ENCODE data around the gene HAP1.
"Not testable (repeated sequence)": the region's sequence is repeated elsewhere in the genome, so short reads cannot be mapped to it uniquely, and the experiment has no call there.

The HAP1 gene

GRCh38 chr17:41734139-41734948 lies at the start of gene HAP1:
Gene HAP1 (minus strand): TSS chr17:41734643. CDS start chr17:41734634, 9 bp downstream.
- DNase-seq = no peak

GRCh38 chr17:41782142-41782541 lies 47.7 kb upstream of the HAP1 start:
- no peak for DNase-seq

- no peak for DNase-seq
Measured at GRCh38 chr17:41781404-41782110, 47.1 kb upstream of the HAP1 start.

- no peak for DNase-seq
Measured at GRCh38 chr17:41779954-41780353, 45.5 kb upstream of the HAP1 start.

- no peak for DNase-seq
Measured at GRCh38 chr17:41777574-41778188, 43.2 kb upstream of the HAP1 start.

GRCh38 chr17:41777157-41777573 lies 42.7 kb upstream of the HAP1 start:
- no peak for DNase-seq

- DNase-seq = not testable (repeated sequence)
Measured at GRCh38 chr17:41776262-41776900, 41.9 kb upstream of the HAP1 start.

- DNase-seq = no peak
Measured at GRCh38 chr17:41775394-41776226, 41.2 kb upstream of the HAP1 start.

- DNase-seq = no peak
Measured at GRCh38 chr17:41773731-41774193, 39.3 kb upstream of the HAP1 start.

GRCh38 chr17:41773190-41773588 lies 38.7 kb upstream of the HAP1 start:
- DNase-seq = no peak

GRCh38 chr17:41772586-41773189 lies 38.2 kb upstream of the HAP1 start:
- DNase-seq = no peak

GRCh38 chr17:41772218-41772585 lies 37.8 kb upstream of the HAP1 start:
- no peak for DNase-seq

- no peak for DNase-seq
Measured at GRCh38 chr17:41771389-41772206, 37.2 kb upstream of the HAP1 start.

- no peak for DNase-seq
Measured at GRCh38 chr17:41769985-41770384, 35.5 kb upstream of the HAP1 start.

- DNase-seq = no peak
Measured at GRCh38 chr17:41769346-41769862, 35.0 kb upstream of the HAP1 start.

GRCh38 chr17:41768682-41769288 lies 34.3 kb upstream of the HAP1 start:
- no peak for DNase-seq

GRCh38 chr17:41767324-41768042 lies 33.0 kb upstream of the HAP1 start:
- no peak for DNase-seq

- no peak for DNase-seq
Measured at GRCh38 chr17:41766135-41766534, 31.7 kb upstream of the HAP1 start.

- DNase-seq = no peak
Measured at GRCh38 chr17:41763327-41763726, 28.9 kb upstream of the HAP1 start.

- no peak for DNase-seq
Measured at GRCh38 chr17:41762841-41763240, 28.4 kb upstream of the HAP1 start.
